Right kidney (tissue), 1 donor: ENCODE results near the gene RRP8.

Experiments used
- DNase-seq: peaks from one replicate; pipeline ENCODE4 v3.0.0-alpha.2; 2016

RRP8 gene

GRCh38 chr11:6602096-6602940 is 1.1 kb downstream of the RRP8 start:
- DNase-seq = no peak

GRCh38 chr11:6601041-6601461 is 2.4 kb downstream of the RRP8 start:
- no peak for DNase-seq

- no peak for DNase-seq
Observed at GRCh38 chr11:6599881-6600390, 3.5 kb downstream of the RRP8 start.

GRCh38 chr11:6599449-6599848 is 4.0 kb downstream of the RRP8 start:
- no peak for DNase-seq

GRCh38 chr11:6598555-6598954 is 4.9 kb downstream of the RRP8 start:
- no peak for DNase-seq

DNA sequence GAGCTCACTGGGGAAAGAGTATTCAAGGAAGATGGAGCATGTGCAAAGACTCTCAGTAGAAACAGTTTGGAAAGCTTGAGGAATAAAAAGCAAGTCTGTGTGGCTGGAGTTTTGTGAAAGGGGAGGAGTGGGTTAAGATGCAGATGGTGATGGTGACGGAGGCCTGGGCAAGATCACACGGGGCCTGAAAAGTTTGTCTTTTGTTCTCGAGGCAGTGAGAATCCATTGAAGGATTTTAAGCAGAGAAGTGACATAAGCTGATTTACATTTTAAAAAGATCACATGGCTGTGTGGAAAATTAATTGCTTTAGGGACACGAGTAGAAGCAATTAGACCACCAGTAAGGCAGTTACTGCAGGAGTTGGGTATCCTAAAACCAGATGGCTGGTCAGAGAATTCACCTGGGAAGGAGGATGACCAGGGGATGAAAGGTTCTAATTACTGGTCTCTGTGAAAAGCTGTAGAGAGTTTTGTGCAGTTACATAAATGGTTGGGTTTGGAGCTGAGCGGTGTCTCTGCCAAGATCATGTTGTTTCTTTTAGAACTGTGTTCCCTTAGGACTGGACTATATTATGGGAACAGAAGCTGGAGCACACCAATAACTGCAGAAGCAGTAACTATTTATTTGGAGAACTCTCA is 7.1 kb downstream of the RRP8 start:
- no peak for DNase-seq

GRCh38 chr11:6594142-6594768 is 9.2 kb downstream of the RRP8 start:
- DNase-seq = no peak

- no peak for DNase-seq
Observed at GRCh38 chr11:6588018-6588417, 15.4 kb downstream of the RRP8 start.

DNA sequence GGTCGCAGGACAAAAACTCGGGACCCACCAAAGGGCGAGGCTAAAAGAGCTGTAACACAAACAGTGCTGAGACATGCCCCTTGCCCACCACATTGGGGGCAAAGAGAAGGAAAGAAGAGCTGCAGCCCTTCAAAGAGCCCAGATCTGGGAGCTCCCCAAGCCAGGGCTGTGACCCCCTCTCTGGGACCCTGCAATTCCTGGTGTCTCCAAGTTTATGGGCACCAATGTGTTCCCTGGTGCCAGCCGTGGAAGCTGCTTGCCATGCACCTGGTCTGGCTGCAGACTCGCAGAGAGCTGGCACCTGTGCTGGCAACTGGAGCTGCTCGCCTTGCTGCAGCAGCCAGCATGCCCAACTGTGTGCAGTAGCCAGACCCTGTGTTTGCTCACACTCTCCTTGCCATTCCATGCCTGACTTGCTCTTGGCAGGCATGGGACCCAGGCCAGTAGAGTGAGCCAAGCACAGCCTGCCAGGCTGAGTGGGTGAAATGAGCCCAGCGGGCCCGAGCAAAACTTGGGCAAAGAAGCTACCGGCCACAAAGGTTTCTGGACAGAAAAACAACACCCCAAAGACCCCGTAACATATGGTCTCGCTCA is 16.0 kb downstream of the RRP8 start:
- no peak for DNase-seq

GRCh38 chr11:6586434-6587359 is 16.7 kb downstream of the RRP8 start:
- DNase-seq = no peak

DNA sequence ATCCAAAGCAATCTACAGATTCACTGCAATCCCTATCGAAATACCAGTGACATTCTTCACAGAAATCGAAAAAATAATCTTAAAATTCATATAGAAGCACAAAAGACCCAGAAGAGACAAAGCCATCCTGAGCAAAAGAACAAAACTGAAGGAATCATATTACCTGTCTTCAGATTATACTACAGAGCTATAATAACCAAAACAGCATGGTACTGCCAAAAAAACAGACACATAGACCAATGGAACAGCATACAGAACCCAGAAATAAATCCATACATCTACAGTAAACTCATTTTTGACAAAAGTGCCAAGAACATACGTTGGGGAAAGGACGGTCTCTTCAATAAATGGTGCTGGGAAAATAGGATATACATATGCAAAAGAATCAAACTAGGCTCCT is 18.9 kb downstream of the RRP8 start:
- DNase-seq = no peak

DNA sequence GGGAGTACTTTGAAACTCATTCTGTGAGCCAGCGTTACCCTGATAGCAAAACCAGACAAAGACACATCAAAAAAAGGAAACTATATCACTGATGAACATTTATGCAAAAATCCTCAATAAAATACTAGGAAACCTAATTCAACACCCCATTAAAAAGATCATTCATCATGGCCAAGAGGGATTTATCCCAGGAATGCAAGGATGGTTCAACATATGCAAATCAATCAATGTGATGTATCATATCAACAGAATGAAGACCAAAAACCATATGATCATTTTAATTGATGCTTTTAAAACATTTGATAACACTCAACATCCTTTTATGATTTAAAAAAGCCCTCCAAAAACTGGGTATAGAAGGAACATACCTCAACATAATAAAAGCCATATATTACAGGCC is 19.8 kb downstream of the RRP8 start:
- DNase-seq = no peak

GRCh38 chr11:6579681-6580080 is 23.7 kb downstream of the RRP8 start:
- DNase-seq = no peak

DNA sequence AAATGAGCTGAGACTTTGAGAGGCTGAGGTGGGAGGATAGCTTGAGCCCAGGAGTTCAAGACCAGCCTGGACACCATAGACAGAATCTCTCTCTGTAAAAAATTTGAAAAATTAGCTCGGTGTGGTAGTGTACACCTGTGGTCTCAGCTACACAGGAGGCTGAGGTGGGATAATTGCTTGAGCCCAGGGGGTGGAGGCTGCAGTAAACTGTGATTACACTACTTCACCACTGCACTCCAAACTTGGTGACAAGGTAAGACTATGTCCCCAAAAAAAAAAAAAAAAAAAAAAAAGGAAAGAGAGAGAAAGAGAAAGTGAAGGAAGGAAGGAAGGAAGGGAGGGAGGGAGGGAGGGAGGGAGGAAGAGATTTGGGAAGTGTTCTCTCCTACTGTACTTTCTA is 25.3 kb downstream of the RRP8 start:
- no peak for DNase-seq

- no peak for DNase-seq
Observed at GRCh38 chr11:6576471-6577373, 26.7 kb downstream of the RRP8 start.

DNA sequence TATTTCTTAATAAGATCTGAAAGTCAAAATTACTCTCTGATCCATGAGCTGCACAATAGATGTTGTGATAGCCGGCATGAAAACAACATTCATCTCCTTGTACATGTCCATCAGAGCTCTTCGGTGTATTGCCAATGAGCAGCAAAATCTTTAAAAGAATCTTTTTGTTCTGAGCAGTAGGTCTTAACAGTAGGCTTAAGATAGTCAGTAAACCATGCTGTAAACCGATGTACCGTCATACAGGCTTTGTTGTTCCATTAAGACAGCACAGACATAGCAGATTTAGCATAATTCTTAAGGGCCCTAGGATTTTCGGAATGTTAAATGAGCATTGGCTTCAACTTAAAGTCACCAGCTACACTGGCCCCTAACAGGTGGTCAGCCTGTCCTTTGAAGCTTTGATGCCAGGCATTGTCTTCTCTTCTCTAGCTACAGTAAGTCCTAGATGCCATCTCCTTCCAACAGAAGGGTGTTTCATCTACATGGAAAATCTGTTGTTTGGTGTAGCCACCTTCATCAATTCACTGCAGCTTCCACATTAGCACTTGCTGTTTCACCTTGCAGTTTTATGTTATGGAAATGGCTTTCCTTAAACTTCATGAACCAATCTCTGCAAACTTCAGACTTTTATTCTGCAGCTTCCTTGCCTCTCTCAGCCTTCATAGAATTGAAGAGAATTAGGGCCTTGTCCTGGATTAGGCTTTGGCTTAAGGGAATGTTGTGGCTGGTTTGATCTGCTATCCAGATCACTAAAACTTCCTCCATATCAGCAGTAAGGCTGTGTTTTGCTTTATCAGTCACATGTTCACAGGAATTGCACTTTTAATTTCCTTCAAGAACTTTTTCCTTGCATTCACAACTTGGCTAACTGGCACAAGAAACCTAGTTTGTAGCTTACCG is 28.4 kb downstream of the RRP8 start:
- DNase-seq = no peak

- DNase-seq = no peak
Observed at GRCh38 chr11:6572215-6572614, 31.2 kb downstream of the RRP8 start.

DNA sequence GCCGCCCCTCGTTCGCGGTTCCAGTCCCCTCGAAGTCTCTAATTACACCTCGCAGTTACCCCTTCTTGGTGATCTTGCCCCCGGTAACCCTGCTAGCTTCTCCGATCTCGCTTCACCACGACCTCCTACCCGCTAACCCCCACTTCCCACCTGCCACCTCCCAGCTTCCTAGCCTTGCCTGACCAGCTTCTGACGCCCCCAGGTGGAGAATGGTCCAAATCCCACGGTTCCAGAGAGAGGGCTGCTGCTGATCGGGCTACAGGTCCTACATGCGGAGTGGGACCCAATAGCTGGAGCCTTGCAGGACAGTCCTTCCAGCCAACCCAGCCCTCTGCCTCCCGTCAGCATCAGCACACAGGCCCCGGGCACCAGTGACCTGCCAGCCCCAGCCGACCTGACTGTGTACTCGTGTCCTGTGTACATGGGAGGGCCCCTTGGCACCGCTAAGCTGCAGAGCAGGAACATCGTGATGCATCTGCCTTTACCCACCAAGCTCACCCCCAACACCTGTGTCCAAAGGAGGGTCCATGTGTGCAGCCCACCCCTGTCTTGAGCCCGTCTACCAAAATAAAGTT is 31.9 kb downstream of the RRP8 start:
- DNase-seq = no peak
